DOHH2 (cell line): ENCODE results near the gene GPATCH2.

Source experiments
- EZH2phosphoT487 ChIP-seq: fragments of 200-600 bp; sonication (generic); IDR thresholded peaks from 2 replicates; pipeline ENCODE4 v1.6.1; 2017; ENCODE audit warnings: borderline replicate concordance, mild to moderate bottlenecking, antibody characterized with exemption, low read length, moderate library complexity, mixed read lengths
- TF ChIP-seq, protein P1 (sequence below): fragments of 200-600 bp; sonication (generic); IDR thresholded peaks from one replicate; pipeline ENCODE4 v1.5.1; 2014; ENCODE audit warnings: antibody characterized with exemption, mild to moderate bottlenecking, low read depth, low read length; ENCODE audit not compliant: poor library complexity, severe bottlenecking

DNA sequence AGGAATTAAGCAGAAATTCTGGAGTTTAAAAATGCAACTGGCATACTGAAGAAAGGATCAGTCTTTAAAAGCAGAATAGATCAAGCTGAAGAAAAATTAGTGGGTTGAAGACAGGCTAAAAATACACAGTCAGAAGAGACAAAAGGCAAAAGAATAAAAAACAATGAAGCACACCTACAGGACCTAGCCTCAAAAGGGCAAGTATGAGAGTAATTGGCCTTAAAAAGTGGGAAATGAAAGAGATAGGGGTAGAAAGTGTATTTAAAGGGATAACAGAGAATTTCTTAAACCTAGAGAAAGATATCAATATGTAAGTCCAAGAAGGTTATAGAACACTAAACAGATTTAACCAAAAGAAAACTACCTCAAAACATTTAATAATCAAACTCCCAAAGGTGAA lies 152.4 kb downstream of the GPATCH2 start:
- TF ChIP-seq, protein P1, sequence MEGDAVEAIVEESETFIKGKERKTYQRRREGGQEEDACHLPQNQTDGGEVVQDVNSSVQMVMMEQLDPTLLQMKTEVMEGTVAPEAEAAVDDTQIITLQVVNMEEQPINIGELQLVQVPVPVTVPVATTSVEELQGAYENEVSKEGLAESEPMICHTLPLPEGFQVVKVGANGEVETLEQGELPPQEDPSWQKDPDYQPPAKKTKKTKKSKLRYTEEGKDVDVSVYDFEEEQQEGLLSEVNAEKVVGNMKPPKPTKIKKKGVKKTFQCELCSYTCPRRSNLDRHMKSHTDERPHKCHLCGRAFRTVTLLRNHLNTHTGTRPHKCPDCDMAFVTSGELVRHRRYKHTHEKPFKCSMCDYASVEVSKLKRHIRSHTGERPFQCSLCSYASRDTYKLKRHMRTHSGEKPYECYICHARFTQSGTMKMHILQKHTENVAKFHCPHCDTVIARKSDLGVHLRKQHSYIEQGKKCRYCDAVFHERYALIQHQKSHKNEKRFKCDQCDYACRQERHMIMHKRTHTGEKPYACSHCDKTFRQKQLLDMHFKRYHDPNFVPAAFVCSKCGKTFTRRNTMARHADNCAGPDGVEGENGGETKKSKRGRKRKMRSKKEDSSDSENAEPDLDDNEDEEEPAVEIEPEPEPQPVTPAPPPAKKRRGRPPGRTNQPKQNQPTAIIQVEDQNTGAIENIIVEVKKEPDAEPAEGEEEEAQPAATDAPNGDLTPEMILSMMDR, result no peak
- no peak for TF ChIP-seq EZH2phosphoT487
